Measurements from ENCODE around the gene HMG20B.

Gene HMG20B

GRCh38 chr19:3607303-3608078, 34.7 kb downstream of the HMG20B start:
- peak overlapping the region; percentile 58 for H3K4me3 ChIP-seq (ENCODE audit: low read depth, low read length)
- TF ChIP-seq CTCF (IDR thresholded peaks at IDR 0.05; ENCODE audit: low read depth, low read length): no peak

- TF ChIP-seq CTCF (IDR thresholded peaks at IDR 0.05; ENCODE audit: low read depth, low read length): no peak
- no peak overlapping the region for H3K4me3 ChIP-seq (ENCODE audit: low read depth, low read length)
Measured at GRCh38 chr19:3608079-3608641, 35.4 kb downstream of the HMG20B start.

- no peak overlapping the region for H3K4me3 ChIP-seq (ENCODE audit: low read depth, low read length)
- TF ChIP-seq CTCF (IDR thresholded peaks at IDR 0.05; ENCODE audit: low read depth, low read length): no peak
Measured at GRCh38 chr19:3608750-3609322, 36.1 kb downstream of the HMG20B start.

GRCh38 chr19:3609779-3610719, 37.3 kb downstream of the HMG20B start:
- H3K4me3 ChIP-seq (ENCODE audit: low read depth, low read length): no peak overlapping the region
- TF ChIP-seq CTCF (IDR thresholded peaks at IDR 0.05; ENCODE audit: low read depth, low read length): no peak

- no peak for TF ChIP-seq CTCF (IDR thresholded peaks at IDR 0.05; ENCODE audit: low read depth, low read length)
- no peak overlapping the region for H3K4me3 ChIP-seq (ENCODE audit: low read depth, low read length)
Measured at GRCh38 chr19:3610745-3611717, 38.3 kb downstream of the HMG20B start.

- H3K4me3 ChIP-seq (ENCODE audit: low read depth, low read length): no peak overlapping the region
- no peak for TF ChIP-seq CTCF (IDR thresholded peaks at IDR 0.05; ENCODE audit: low read depth, low read length)
Measured at GRCh38 chr19:3611841-3612240, 39.1 kb downstream of the HMG20B start.
